T-helper 2 cell treated with Interferon-gamma antibody and Interleukin-4, amounts not matched to agents 100 ng/mL and 5 ng/mL, for 36 hours (primary cell): ENCODE measurements around the gene SRGAP1. TPM values are rescaled to one million over a fixed set of nuclear protein-coding genes. Genes with fewer than 3 reads are reported as not detected.
"Not testable (repeated sequence)": the region's sequence is repeated elsewhere in the genome, so short reads cannot be mapped to it uniquely, and the experiment has no call there.

ENCODE experiments used
- intact Hi-C: fragments of 100-400 bp; cut with micrococcal nuclease; formaldehyde crosslinking; loops from one replicate; pipeline ENCODE4 v1.15.1; 2023
- total RNA-seq: library from RNA; stranded (reverse); gene quantifications from 2 replicates; pipeline ENCODE4 v1.2.3, GENCODE V29; 2022

The SRGAP1 gene
- total RNA-seq, 1 donor from 2014 or later: 0.20 TPM

GRCh38 chr12:64192644-64193444 is 348.3 kb downstream of the SRGAP1 start:
- intact Hi-C loops: no loop called here

- intact Hi-C loops: no loop called here
Measured at GRCh38 chr12:64193931-64194330, 349.4 kb downstream of the SRGAP1 start.

- intact Hi-C loops: no loop called here
Measured at GRCh38 chr12:64194333-64195149, 350.0 kb downstream of the SRGAP1 start.

GRCh38 chr12:64195841-64196240 is 351.3 kb downstream of the SRGAP1 start:
- intact Hi-C loops: not testable (repeated sequence)

GRCh38 chr12:64203036-64203435 is 358.5 kb downstream of the SRGAP1 start:
- intact Hi-C loops: no loop called here

GRCh38 chr12:64203775-64204174 is 359.3 kb downstream of the SRGAP1 start:
- intact Hi-C loops: no loop called here

GRCh38 chr12:64205542-64205941 is 361.0 kb downstream of the SRGAP1 start:
- intact Hi-C loops: no loop called here

- intact Hi-C loops: no loop called here
Measured at GRCh38 chr12:64207453-64207852, 363.0 kb downstream of the SRGAP1 start.

Other genes with a start within 250 kb of the SRGAP1 start
- gene DPY19L2, start 176.2 kb upstream of the SRGAP1 start, total RNA-seq: 0.52 and 0.61 TPM in 2 replicates
- 15.7 and 16.8 TPM in 2 replicates for gene RXYLT1, start 64.8 kb upstream of the SRGAP1 start, total RNA-seq